ENCODE results near the gene TNFSF8. TPM values are rescaled to one million over a fixed set of nuclear protein-coding genes. Genes with fewer than 3 reads are reported as not detected.

The TNFSF8 gene
- total RNA-seq, 2 donors from 2014 or later, result 0.22 to 1.7 TPM

DNA sequence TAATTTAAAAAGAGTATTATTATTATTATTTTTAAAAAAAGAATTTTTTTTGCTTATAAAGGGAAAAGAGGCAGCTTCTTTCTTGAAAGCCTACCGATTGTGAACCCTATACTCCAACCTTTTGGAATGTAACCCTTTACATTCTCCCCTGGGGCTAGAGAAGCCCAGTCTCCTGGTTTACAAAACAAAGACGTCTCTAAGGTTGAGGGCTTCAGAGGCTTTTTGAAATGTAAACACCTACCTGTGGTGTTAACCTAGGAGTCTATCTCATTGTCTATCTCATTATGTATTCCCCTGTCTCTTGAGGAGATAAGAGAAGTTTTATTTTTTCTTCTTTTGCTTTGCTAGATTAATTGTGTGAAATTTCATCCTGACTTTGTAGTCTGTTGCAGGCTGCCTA, 4.7 kb downstream of the TNFSF8 start:
- Histone ChIP-seq H3K27ac (no peak overlapping the region), H3K9me3 (no peaks in the 10 kb centered on the region), H3K4me3 (no peak overlapping the region), H3K36me3 (no peaks in the 10 kb centered on the region), H3K27me3 (no peaks in the 10 kb centered on the region), H3K4me1 (no peaks in the 10 kb centered on the region)
- DNase-seq (ENCODE audit: low spot score), result no peak
- no peak for TF ChIP-seq CTCF (IDR thresholded peaks at IDR 0.05)

DNA sequence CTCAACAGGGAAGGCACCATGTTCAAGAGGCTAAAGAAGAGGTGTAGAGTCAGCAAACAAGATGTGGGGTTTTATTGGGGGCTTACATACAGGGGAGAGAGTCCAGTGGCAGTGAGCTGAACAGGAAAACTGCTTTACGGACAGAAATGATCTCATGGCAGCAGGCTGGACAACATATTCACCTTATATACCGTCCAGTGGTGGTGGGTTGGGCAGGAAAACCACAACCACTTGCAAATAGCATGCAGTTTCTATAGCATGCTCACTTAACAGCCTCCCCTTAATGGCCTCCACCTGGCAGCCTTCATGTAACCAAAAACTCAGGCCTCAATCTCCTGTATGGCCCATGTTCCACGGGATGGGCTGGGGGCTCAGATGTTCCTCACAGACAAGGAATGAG, 5.4 kb downstream of the TNFSF8 start:
- Histone ChIP-seq H3K9me3 (no peaks in the 10 kb centered on the region), H3K4me3 (no peak overlapping the region), H3K36me3 (no peaks in the 10 kb centered on the region), H3K27ac (no peak overlapping the region), H3K27me3 (no peaks in the 10 kb centered on the region), H3K4me1 (no peaks in the 10 kb centered on the region)
- TF ChIP-seq CTCF (IDR thresholded peaks at IDR 0.05), result no peak
- DNase-seq (ENCODE audit: low spot score), result no peak

- no peaks in the 10 kb centered on the region for H3K27me3 ChIP-seq
- no peak overlapping the region for H3K27ac ChIP-seq
- no peaks in the 10 kb centered on the region for H3K4me1 ChIP-seq
- H3K4me3 ChIP-seq, result no peak overlapping the region
- no peaks in the 10 kb centered on the region for H3K36me3 ChIP-seq
- no peak for TF ChIP-seq CTCF (IDR thresholded peaks at IDR 0.05)
- no peaks in the 10 kb centered on the region for H3K9me3 ChIP-seq
- no peak for DNase-seq (ENCODE audit: low spot score)
Measured at GRCh38 chr9:114924327-114924726, 6.1 kb downstream of the TNFSF8 start.

DNA sequence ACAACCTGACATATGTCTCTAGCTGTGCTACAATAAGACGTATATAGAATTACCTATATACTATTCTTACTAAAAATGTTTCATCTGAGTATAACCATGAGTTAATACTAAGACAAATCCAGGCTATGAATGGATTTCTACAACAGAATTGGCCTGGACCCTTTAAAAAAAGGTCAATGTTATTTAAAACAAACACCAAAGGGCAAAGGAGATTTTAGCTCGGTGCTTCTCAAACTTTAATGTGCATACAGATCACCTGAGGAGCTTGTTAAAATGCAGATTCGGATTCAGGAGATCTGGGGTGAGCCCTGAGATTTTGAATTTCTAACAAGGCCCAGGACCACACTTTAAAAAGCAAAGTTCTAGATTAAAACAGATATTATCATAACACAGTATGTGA, 6.5 kb downstream of the TNFSF8 start:
- no peak for DNase-seq (ENCODE audit: low spot score)
- H3K9me3 ChIP-seq, result no peaks in the 10 kb centered on the region
- no peak for TF ChIP-seq CTCF (IDR thresholded peaks at IDR 0.05)
- H3K4me1 ChIP-seq, result no peaks in the 10 kb centered on the region
- no peaks in the 10 kb centered on the region for H3K36me3 ChIP-seq
- no peaks in the 10 kb centered on the region for H3K27me3 ChIP-seq
- no peak overlapping the region for H3K27ac ChIP-seq
- H3K4me3 ChIP-seq, result no peak overlapping the region

GRCh38 chr9:114921171-114921570, 9.2 kb downstream of the TNFSF8 start:
- no peaks in the 10 kb centered on the region for H3K27me3 ChIP-seq
- H3K27ac ChIP-seq, result no peak overlapping the region
- H3K36me3 ChIP-seq, result no peaks in the 10 kb centered on the region
- no peaks in the 10 kb centered on the region for H3K9me3 ChIP-seq
- H3K4me3 ChIP-seq, result no peak overlapping the region
- no peak for DNase-seq (ENCODE audit: low spot score)
- no peak for TF ChIP-seq CTCF (IDR thresholded peaks at IDR 0.05)
- no peaks in the 10 kb centered on the region for H3K4me1 ChIP-seq

GRCh38 chr9:114919611-114920010, 10.8 kb downstream of the TNFSF8 start:
- Histone ChIP-seq H3K27ac (no peak overlapping the region), H3K4me3 (no peak overlapping the region), H3K9me3 (no peaks in the 10 kb centered on the region), H3K4me1 (no peaks in the 10 kb centered on the region), H3K27me3 (no peaks in the 10 kb centered on the region), H3K36me3 (no peaks in the 10 kb centered on the region)
- DNase-seq (ENCODE audit: low spot score), result no peak
- no peak for TF ChIP-seq CTCF (IDR thresholded peaks at IDR 0.05)

Data from right atrium auricular region (tissue), 2 donors.